Esophagus muscularis mucosa (tissue), 4 donors: ENCODE measurements around the gene SBK1.

Experiments
- CTCF ChIP-seq, 3 experiments: fragments of 200-600 bp in 2 of 3; fragments of 450-650 bp in 1 of 3; sonication (generic) in 2 of 3; IDR thresholded peaks; one replicate each; pipeline ENCODE4 v1.5.1; 2017 to 2019; ENCODE audit warnings: antibody characterized with exemption in 3 of 3, mild to moderate bottlenecking in 2 of 3, moderate library complexity in 1 of 3
- EP300 ChIP-seq: sonication (generic); formaldehyde crosslinking; IDR thresholded peaks from one replicate; pipeline ENCODE4 v1.6.1; 2017; ENCODE audit warnings: antibody characterized with exemption
- POLR2A ChIP-seq: fragments of 450-650 bp; IDR thresholded peaks from one replicate; pipeline ENCODE4 v1.6.1; 2017; ENCODE audit warnings: antibody characterized with exemption, moderate library complexity, mild to moderate bottlenecking, low read depth
- POLR2AphosphoS5 ChIP-seq, 2 donors: sonication (generic); formaldehyde crosslinking; IDR thresholded peaks; one replicate each; pipeline ENCODE4 v1.6.1; 2017; ENCODE audit warnings: antibody characterized with exemption in 2 of 2

DNA sequence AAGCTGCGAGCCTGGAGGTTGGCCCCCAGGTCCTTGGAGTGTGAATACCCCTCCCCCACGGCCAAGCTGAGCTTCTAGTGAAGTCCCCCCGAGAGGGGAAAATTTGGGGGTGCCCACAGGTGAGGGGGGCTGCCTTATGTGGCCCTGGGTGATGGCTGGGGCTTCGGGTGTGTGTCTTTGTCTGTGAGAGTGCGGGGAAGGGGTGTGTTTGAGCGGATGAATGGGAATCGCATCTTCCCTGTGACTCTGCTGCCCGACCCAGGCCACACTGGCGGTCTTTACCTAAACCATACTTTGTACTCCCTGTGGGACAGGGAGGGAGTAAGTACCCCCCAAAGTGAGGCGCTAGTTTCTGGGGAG lies 1.3 kb downstream of the SBK1 start:
- no peak for TF ChIP-seq CTCF (IDR thresholded peaks at IDR 0.05)
- no peak for TF ChIP-seq POLR2A
- no peak for TF ChIP-seq POLR2AphosphoS5 (IDR thresholded peaks at IDR 0.05)
- TF ChIP-seq EP300: no peak
